ENCODE measurements around the gene ZDHHC5. TPM values are rescaled to one million over a fixed set of nuclear protein-coding genes. Genes with fewer than 3 reads are reported as not detected.

The ZDHHC5 gene
- total RNA-seq, 1 donor from 2014 or later, result 89.8 TPM

DNA sequence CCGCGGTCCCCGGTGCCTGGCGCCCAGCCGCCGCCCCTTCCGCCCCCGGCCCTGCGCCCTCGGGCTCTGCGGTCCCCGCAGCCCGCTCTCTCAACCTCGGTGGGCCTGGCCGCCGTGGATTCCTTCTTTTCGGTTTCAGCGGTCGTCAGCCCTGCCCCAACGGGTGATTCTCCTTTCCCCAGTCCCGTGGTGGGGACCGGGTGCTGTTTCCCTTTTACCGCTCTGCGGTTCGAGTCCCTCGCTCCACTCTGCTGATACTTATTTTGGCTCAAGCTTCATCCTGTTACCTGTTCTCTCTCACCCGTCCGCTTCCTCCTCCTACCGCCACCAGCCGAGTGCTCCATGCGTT lies 494 bp downstream of the ZDHHC5 start:
- no peak for FAIRE-seq
- Histone ChIP-seq H3K79me2 (ENCODE audit: insufficient read depth, low read length) (peaks cover 54% of the 10 kb centered on the region), H3K9me3 (ENCODE audit: insufficient read depth, low read depth, low read length) (no peaks in the 10 kb centered on the region), H3K4me3 (ENCODE audit: insufficient read depth, low read depth, low read length) (peak overlapping the region; percentile 93), H3K9ac (ENCODE audit: low read length) (peak overlapping the region; percentile 98), H3K36me3 (ENCODE audit: insufficient read depth, low read length) (peaks cover 15% of the 10 kb centered on the region), H4K20me1 (ENCODE audit: insufficient read depth, low read length) (peaks cover 41% of the 10 kb centered on the region), H3K4me1 (ENCODE audit: insufficient read depth, low read length) (peaks cover 10% of the 10 kb centered on the region), H3K27ac (ENCODE audit: low read depth, low read length) (peak overlapping the region; percentile 100), H3K27me3 (ENCODE audit: insufficient read depth, low read length) (no peaks in the 10 kb centered on the region), H3K4me2 (ENCODE audit: low read length) (peak overlapping the region; percentile 97), H2AFZ (ENCODE audit: low read depth, low read length) (peak overlapping the region; percentile 93)
- TF ChIP-seq, protein P1, sequence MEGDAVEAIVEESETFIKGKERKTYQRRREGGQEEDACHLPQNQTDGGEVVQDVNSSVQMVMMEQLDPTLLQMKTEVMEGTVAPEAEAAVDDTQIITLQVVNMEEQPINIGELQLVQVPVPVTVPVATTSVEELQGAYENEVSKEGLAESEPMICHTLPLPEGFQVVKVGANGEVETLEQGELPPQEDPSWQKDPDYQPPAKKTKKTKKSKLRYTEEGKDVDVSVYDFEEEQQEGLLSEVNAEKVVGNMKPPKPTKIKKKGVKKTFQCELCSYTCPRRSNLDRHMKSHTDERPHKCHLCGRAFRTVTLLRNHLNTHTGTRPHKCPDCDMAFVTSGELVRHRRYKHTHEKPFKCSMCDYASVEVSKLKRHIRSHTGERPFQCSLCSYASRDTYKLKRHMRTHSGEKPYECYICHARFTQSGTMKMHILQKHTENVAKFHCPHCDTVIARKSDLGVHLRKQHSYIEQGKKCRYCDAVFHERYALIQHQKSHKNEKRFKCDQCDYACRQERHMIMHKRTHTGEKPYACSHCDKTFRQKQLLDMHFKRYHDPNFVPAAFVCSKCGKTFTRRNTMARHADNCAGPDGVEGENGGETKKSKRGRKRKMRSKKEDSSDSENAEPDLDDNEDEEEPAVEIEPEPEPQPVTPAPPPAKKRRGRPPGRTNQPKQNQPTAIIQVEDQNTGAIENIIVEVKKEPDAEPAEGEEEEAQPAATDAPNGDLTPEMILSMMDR (IDR thresholded peaks at IDR 0.05; ENCODE audit: insufficient read depth, low read depth, low read length), result no peak
- TF ChIP-seq EZH2 (IDR thresholded peaks at IDR 0.05; ENCODE audit: insufficient read depth, low read length), result no peak
- no peaks in the 10 kb centered on the region for H3K9me3 Mint-ChIP-seq (ENCODE audit: unreplicated experiment)
- H3K27me3 Mint-ChIP-seq (ENCODE audit: low read depth, unreplicated experiment), result no peaks in the 10 kb centered on the region
- DNase-seq (ENCODE audit: low read depth), result no peak
- peaks cover 7% of the 10 kb centered on the region for H3K36me3 Mint-ChIP-seq (ENCODE audit: low read depth, unreplicated experiment)
- peak overlapping the region; percentile 97 for H3K27ac Mint-ChIP-seq (ENCODE audit: unreplicated experiment)
- H3K4me1 Mint-ChIP-seq (ENCODE audit: low read depth, unreplicated experiment), result peaks cover 16% of the 10 kb centered on the region
- H3K4me3 Mint-ChIP-seq (ENCODE audit: unreplicated experiment), result peak overlapping the region; percentile 97

DNA sequence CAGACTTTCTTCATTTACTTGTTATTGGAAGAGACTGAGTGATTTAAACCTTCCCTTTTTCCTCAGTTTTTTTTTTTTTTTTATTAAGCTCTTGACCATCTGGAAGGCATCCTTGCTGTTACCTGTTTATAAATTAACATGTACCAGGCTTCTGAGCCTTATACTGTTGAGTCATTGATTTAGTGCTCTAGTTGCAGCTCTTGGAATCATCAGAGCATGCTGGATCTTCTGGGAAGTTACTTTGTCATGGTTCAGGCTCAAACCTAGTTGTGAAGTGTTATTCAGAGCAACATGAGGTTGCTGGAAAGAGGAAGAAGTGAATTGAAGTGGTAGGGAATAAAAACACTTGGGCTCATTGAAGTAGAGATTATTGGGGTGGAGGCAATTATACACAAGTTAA lies 6.3 kb downstream of the ZDHHC5 start:
- Mint-ChIP-seq H3K27me3 (ENCODE audit: low read depth, unreplicated experiment) (no peaks in the 10 kb centered on the region), H3K27ac (ENCODE audit: unreplicated experiment) (no peak overlapping the region), H3K36me3 (ENCODE audit: low read depth, unreplicated experiment) (peaks cover 15% of the 10 kb centered on the region), H3K4me1 (ENCODE audit: low read depth, unreplicated experiment) (peaks cover 18% of the 10 kb centered on the region), H3K4me3 (ENCODE audit: unreplicated experiment) (no peak overlapping the region), H3K9me3 (ENCODE audit: unreplicated experiment) (no peaks in the 10 kb centered on the region)
- no peaks in the 10 kb centered on the region for H3K9me3 ChIP-seq (ENCODE audit: insufficient read depth, low read depth, low read length)
- DNase-seq (ENCODE audit: low read depth), result no peak
- no peak overlapping the region for H3K9ac ChIP-seq (ENCODE audit: low read length)
- H3K4me3 ChIP-seq (ENCODE audit: insufficient read depth, low read depth, low read length), result no peak overlapping the region
- no peak overlapping the region for H3K27ac ChIP-seq (ENCODE audit: low read depth, low read length)
- TF ChIP-seq, protein P1 (IDR thresholded peaks at IDR 0.05; ENCODE audit: insufficient read depth, low read depth, low read length), result no peak
- TF ChIP-seq EZH2 (IDR thresholded peaks at IDR 0.05; ENCODE audit: insufficient read depth, low read length), result no peak
- H3K4me1 ChIP-seq (ENCODE audit: insufficient read depth, low read length), result peaks cover 2% of the 10 kb centered on the region
- H3K27me3 ChIP-seq (ENCODE audit: insufficient read depth, low read length), result no peaks in the 10 kb centered on the region
- no peak overlapping the region for H3K4me2 ChIP-seq (ENCODE audit: low read length)
- peaks cover 90% of the 10 kb centered on the region for H3K79me2 ChIP-seq (ENCODE audit: insufficient read depth, low read length)
- peaks cover 75% of the 10 kb centered on the region for H4K20me1 ChIP-seq (ENCODE audit: insufficient read depth, low read length)
- FAIRE-seq, result no peak
- no peak overlapping the region for H2AFZ ChIP-seq (ENCODE audit: low read depth, low read length)
- peaks cover 28% of the 10 kb centered on the region for H3K36me3 ChIP-seq (ENCODE audit: insufficient read depth, low read length)

DNA sequence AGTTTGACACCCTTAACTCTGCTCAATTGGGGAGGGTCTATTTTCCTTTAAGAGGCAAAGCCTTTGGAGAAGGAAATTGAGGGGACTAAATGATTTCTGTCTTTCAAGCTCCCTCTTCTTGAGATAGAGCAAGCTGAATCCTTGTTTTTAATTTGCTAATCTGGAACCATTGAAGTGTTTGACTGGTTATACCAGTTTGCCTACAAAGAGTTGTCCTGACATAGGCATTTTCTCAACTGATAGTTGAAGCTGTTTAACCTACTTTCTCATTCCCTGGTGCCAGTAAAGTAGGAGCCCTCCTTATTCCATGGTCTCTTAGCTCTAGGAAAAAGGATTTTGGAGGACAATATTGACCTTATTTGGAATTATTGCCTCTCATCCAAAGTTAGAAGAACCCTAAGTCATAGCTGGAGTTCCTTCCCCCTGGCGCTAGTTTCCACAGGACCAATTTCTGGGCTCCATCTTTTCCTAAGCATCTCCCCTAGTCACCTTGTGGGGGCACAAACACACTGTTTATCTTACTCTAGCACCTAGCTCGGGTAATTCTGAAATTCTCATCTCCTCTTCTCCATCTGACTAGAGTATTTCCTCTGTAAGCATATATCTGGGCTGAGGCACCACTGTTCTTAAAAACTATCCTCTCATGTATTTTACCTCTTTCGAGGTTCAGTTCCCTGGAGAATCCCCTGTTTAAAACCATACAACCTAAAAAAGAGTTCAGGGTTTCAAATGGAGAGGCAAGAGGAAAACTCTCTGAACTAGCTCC lies 7.4 kb downstream of the ZDHHC5 start:
- TF ChIP-seq, protein P1 (IDR thresholded peaks at IDR 0.05; ENCODE audit: insufficient read depth, low read depth, low read length), result no peak
- no peak for TF ChIP-seq EZH2 (IDR thresholded peaks at IDR 0.05; ENCODE audit: insufficient read depth, low read length)
- Histone ChIP-seq H2AFZ (ENCODE audit: low read depth, low read length) (no peak overlapping the region), H3K9me3 (ENCODE audit: insufficient read depth, low read depth, low read length) (no peaks in the 10 kb centered on the region), H3K36me3 (ENCODE audit: insufficient read depth, low read length) (peaks cover 28% of the 10 kb centered on the region), H3K4me1 (ENCODE audit: insufficient read depth, low read length) (peaks cover 7% of the 10 kb centered on the region), H3K79me2 (ENCODE audit: insufficient read depth, low read length) (peaks cover 90% of the 10 kb centered on the region), H3K27ac (ENCODE audit: low read depth, low read length) (no peak overlapping the region), H3K4me3 (ENCODE audit: insufficient read depth, low read depth, low read length) (no peak overlapping the region), H3K27me3 (ENCODE audit: insufficient read depth, low read length) (no peaks in the 10 kb centered on the region), H4K20me1 (ENCODE audit: insufficient read depth, low read length) (peaks cover 80% of the 10 kb centered on the region), H3K4me2 (ENCODE audit: low read length) (no peak overlapping the region), H3K9ac (ENCODE audit: low read length) (no peak overlapping the region)
- no peak overlapping the region for H3K27ac Mint-ChIP-seq (ENCODE audit: unreplicated experiment)
- H3K4me3 Mint-ChIP-seq (ENCODE audit: unreplicated experiment), result no peak overlapping the region
- H3K4me1 Mint-ChIP-seq (ENCODE audit: low read depth, unreplicated experiment), result peaks cover 16% of the 10 kb centered on the region
- no peaks in the 10 kb centered on the region for H3K27me3 Mint-ChIP-seq (ENCODE audit: low read depth, unreplicated experiment)
- H3K36me3 Mint-ChIP-seq (ENCODE audit: low read depth, unreplicated experiment), result peaks cover 15% of the 10 kb centered on the region
- no peak for DNase-seq (ENCODE audit: low read depth)
- FAIRE-seq, result no peak
- no peaks in the 10 kb centered on the region for H3K9me3 Mint-ChIP-seq (ENCODE audit: unreplicated experiment)

Data from astrocyte (in vitro differentiated cells and primary cell).